HG03460 (cell line): ENCODE measurements around the gene ZNF770.

Experiments
- ATAC-seq: cut with Tn5 transposase; IDR thresholded peaks from one replicate; pipeline ENCODE4 v1.9.1; 2021; ENCODE audit not compliant: unreplicated experiment

ZNF770 gene, protein sequence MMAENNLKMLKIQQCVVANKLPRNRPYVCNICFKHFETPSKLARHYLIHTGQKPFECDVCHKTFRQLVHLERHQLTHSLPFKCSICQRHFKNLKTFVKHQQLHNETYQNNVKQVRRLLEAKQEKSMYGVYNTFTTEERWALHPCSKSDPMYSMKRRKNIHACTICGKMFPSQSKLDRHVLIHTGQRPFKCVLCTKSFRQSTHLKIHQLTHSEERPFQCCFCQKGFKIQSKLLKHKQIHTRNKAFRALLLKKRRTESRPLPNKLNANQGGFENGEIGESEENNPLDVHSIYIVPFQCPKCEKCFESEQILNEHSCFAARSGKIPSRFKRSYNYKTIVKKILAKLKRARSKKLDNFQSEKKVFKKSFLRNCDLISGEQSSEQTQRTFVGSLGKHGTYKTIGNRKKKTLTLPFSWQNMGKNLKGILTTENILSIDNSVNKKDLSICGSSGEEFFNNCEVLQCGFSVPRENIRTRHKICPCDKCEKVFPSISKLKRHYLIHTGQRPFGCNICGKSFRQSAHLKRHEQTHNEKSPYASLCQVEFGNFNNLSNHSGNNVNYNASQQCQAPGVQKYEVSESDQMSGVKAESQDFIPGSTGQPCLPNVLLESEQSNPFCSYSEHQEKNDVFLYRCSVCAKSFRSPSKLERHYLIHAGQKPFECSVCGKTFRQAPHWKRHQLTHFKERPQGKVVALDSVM

DNA sequence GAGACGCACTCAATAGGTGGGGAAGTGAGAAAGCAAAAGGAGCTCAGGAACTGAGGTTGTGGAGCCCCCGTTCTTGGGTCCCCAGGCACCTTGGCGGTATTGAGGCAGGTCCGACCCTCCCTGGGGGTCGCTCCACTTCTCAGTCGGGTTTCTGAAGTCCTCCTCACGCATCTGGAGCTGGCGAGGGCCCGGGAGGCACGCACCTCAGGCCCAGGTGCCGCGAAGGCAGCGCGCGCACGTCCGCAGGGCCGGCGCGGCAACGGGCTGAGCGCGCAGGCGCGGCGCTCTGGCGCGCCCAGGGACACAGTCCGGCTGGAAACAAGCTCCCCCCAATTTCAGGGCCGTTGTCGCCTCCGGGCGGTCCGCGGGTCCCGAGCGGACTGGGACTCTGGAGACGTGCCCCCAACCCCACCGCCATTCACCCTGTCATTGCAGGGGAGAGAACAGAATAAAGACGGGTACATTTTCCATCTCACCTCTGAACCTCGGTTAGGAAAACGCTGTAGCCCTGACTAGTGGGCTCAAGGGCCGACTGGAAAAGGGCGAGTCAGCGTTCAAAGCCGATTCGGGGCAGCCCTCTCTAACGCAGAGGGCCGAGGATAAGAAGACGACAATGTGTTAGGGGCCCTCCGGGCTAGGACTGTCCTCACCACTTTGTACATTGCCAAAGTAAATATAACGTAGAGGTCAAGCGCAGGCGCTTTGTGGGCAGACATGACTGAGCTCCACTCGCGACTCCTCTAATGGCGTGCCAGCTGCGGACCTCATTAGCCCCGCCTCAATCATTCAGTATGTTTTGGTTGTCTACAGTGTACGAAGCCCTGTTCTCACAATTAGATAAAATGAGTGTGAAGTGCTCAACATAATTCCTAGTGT lies at the start of gene ZNF770:
TSS of gene ZNF770 (minus strand) at position 261 of the 876 bp plus-strand sequence. CDS start 4,853 bp downstream, outside the sequence.
- peak; percentile 82 for ATAC-seq

- ATAC-seq, result no peak
Observed at GRCh38 chr15:35028235-35028984, 40.3 kb upstream of the ZNF770 start.

DNA sequence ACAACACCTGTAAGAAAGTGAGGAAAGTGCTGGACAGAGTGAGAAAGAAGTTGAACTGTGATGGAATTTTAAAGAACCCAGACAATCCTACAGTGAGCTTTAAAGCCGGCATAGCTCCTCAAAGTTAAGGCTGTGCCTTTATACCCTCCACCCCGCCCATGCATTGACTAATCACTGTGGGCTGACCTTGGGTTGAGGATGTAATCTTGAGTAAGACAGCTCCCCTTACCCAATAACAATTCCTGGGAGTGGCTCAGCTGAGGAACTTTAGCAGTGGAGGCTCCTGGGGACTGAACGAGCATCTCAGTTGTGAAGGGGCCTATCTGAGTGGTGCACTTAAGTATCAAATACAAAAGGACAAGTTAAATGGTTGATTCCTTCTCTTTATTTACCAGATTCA lies 35.7 kb upstream of the ZNF770 start:
- ATAC-seq, result no peak

- no peak for ATAC-seq
Observed at GRCh38 chr15:35020974-35021373, 32.9 kb upstream of the ZNF770 start.

DNA sequence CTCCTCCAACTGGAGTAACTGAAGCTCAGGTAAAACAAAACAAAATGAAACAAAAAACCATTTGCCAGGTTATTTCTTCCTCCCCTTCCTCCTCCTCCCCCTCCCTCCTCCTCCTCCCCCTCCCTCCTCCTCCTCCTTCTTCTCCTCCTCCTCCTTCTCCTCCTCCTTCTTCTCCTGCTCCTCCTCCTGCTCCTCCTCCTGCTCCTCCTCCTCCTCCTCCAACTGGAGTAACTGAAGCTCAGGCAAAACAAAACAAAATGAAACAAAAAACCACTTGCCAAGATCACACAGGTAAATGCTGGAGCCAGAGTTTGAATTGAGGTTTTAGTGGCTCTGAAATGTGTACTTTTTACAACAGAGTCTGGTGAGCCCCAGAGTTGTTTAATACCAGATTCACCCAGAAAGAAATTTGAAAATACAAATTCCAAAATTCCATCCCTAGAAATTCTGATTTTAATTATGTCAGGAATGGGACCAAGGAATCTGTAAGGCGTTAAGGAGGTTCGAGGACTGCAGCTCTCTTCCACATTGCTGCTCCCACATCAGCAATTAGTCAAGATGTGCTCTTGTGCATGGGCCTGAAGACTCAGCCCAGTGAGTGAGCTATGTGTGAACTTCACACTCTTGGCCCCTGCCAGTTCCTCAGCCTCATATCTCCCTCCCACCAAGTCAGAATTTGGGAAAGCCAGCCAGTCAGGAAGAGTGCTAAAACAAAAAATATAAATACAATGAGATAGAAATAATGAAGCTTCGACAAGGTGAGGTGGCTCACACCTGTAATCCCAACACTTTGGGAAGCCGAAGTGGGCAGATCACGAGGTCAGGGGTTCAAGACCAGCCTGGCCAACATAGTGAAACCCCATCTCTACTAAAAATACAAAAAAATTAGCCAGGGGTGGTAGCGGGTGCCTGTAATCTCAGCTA lies 31.6 kb upstream of the ZNF770 start:
- ATAC-seq, result no peak

DNA sequence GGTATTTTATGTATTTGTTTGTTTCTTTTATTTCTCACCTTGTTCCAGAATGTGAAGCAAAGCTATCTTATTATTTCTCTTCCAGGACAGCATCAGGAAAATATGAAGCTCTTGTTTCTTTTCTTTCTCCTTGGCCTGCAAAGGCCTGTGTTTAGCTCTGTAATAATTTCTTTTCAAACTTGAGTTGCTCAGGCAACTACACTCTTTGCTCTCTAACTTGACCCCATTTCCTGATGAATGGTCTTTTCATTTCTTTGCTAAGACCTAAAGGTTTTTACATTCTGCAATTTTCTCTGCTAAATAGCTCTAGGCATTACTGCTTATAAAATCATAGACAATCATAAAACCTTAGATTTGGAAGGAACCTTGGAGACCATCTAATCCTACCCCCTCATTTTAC lies 26.2 kb upstream of the ZNF770 start:
- no peak for ATAC-seq

- no peak for ATAC-seq
Observed at GRCh38 chr15:35013370-35013769, 25.3 kb upstream of the ZNF770 start.

- no peak for ATAC-seq
Observed at GRCh38 chr15:35007397-35007796, 19.3 kb upstream of the ZNF770 start.

- ATAC-seq, result no peak
Observed at GRCh38 chr15:35005933-35006332, 17.8 kb upstream of the ZNF770 start.

GRCh38 chr15:35003928-35004327 lies 15.8 kb upstream of the ZNF770 start:
- no peak for ATAC-seq

DNA sequence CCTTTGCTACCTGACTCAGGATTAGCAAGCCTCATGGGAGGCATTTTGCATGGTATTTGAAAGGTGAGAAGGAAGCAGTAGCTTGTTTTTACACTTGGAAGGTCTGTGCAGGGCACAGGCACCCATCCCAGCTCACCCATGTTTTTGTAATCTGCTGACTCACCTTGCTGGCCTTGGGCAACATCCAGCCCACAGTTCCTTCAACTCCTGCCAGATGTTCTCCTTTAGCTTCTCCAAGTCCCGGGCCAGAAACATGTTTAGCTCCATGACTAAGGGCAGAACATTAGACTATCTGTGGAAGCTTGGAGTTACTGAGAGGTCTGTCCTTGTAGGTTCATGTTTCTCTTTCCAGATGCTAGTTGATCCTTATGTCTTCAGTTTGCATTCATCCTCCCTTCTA lies 12.4 kb upstream of the ZNF770 start:
- no peak for ATAC-seq

- ATAC-seq, result no peak
Observed at GRCh38 chr15:34999906-35000305, 11.8 kb upstream of the ZNF770 start.

- no peak for ATAC-seq
Observed at GRCh38 chr15:34994925-34995324, 6.8 kb upstream of the ZNF770 start.

GRCh38 chr15:34993877-34994276 lies 5.8 kb upstream of the ZNF770 start:
- peak; percentile 91 for ATAC-seq

GRCh38 chr15:34993412-34993811 lies 5.3 kb upstream of the ZNF770 start:
- no peak for ATAC-seq

DNA sequence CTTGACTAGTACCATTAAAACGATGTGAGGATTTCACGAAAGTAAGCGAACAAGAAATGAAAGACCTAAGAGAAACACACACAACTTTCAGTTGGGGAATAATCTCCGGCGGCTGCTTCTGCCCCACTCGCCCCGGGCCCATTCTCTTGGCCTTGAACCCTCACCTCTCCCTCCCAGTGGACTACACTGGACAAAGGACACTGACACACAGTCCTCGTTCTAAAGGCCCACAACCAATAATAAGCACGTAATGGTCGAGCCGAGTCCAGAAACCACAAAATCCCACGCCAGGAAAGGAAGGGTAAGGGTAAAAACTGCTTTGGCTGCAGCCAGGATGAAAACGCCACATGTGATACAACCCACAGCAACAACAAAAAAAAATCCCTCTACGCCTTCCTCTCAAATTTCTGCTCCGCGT lies 469 bp downstream of the ZNF770 start:
- no peak for ATAC-seq

DNA sequence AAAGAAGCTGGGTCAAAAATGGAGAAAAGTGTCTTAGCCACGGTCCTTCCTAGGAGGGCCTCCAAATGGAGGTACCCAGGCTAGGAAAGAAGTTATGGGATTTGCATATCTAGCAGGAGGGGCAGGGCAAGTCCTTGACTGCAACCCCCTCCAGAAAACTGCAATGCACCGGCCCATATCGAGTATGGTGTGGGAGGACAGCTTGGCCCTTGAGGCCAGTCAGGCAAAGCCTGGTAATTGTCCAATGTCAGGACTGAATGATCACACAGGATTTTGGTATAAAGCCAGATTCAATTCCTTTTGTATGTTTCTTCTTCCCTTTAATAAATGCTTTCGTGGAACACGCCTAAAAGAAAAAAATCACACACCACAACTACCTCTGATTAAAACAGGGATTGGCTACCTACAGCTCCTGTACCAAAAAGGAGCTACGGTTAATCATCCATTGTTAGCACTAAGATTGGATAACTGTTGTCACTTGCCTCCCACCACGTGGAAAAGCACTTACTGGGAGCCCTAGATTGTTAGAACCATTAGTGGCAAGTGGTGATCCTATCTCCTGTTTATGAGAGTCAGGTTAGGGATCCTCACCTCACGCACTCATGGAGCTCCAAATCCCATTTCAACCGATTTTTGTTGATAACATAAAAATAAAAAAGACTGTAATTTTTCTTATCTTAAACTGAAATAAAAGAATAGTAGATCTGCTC lies 1.2 kb downstream of the ZNF770 start:
- ATAC-seq, result no peak

GRCh38 chr15:34986326-34986725 lies 1.8 kb downstream of the ZNF770 start:
- no peak for ATAC-seq
